B cell (primary cell): ENCODE measurements around the gene ARPC2. TPM values are rescaled to one million over a fixed set of nuclear protein-coding genes. Genes with fewer than 3 reads are reported as not detected.

Source experiments
- ATAC-seq: fragments of 200-7000 bp; cut with Tn5 transposase; one replicate; pipeline ENCODE4 v1.10.0; 2021; ENCODE audit warnings: low read depth, mild to moderate bottlenecking, moderate number of reproducible peaks, moderate library complexity
- CTCF ChIA-PET: fragments of 350-600 bp; sonication (Branson Sonifier 250); formaldehyde crosslinking; loops from one replicate; lab custom pipeline; 2021; ENCODE audit warnings: antibody characterized with exemption, inconsistent platforms; lab: Charles Lee
- POLR2A ChIA-PET: fragments of 350-600 bp; sonication (Branson Sonifier 250); formaldehyde crosslinking; loops from one replicate; lab custom pipeline; 2021; ENCODE audit warnings: antibody characterized with exemption; lab: Charles Lee
- DNase-seq: peaks from one replicate; pipeline ENCODE4 v3.0.0; 2013
- H2AFZ ChIP-seq: 2 replicates; pipeline ENCODE4 v1.6.1; 2012; ENCODE audit warnings: mild to moderate bottlenecking, low read depth, low read length; ENCODE audit not compliant: insufficient read depth, poor library complexity, severe bottlenecking
- H3K27ac ChIP-seq, 2 donors: 1 replicate in 1 of 2; 2 replicates in 1 of 2; pipeline ENCODE4 v1.5.1; 2012 to 2013; ENCODE audit warnings: low read length in 2 of 2, mild to moderate bottlenecking in 2 of 2, moderate library complexity in 1 of 2
- H3K27me3 ChIP-seq, 4 experiments: fragments of 200-600 bp in 1 of 4; sonication (generic) in 1 of 4; replicated peaks in 1 of 4; 1 replicate in 2 of 4; 2 replicates in 2 of 4; pipeline versions ENCODE4 v1.6.1 to v1.7.0; 2013 to 2016; ENCODE audit warnings: low read length in 3 of 4, mild to moderate bottlenecking in 2 of 4, mixed read lengths in 1 of 4, moderate library complexity in 1 of 4; ENCODE audit not compliant: insufficient read depth in 4 of 4, control insufficient read depth in 3 of 4; ENCODE audit errors: control extremely low read depth in 1 of 4
- H3K36me3 ChIP-seq, 2 experiments: replicated peaks in 1 of 2; 1 replicate in 1 of 2; 2 replicates in 1 of 2; pipeline versions ENCODE4 v1.6.1 to v1.7.1; 2013; ENCODE audit warnings: low read length in 1 of 2; ENCODE audit not compliant: insufficient read depth in 2 of 2, control insufficient read depth in 1 of 2; ENCODE audit errors: control extremely low read depth in 1 of 2, extremely low read depth in 1 of 2
- H3K4me1 ChIP-seq, 2 donors: fragments of 200-600 bp in 1 of 2; sonication (generic) in 1 of 2; 1 replicate in 1 of 2; 2 replicates in 1 of 2; pipeline versions ENCODE4 v1.5.1 to v1.6.1; 2013 to 2017; ENCODE audit warnings: low read length in 2 of 2; ENCODE audit not compliant: control insufficient read depth in 2 of 2, insufficient read depth in 2 of 2
- H3K4me2 ChIP-seq: replicated peaks from 2 replicates; pipeline ENCODE3; 2012; ENCODE audit warnings: mild to moderate bottlenecking, low read depth, low read length; ENCODE audit not compliant: poor library complexity, severe bottlenecking
- H3K4me3 ChIP-seq, 5 experiments: fragments of 200-600 bp in 1 of 5; sonication (generic) in 1 of 5; 1 replicate in 3 of 5; 2 replicates in 2 of 5; pipeline versions ENCODE4 v1.5.1 to v1.7.0; 2011 to 2016; ENCODE audit warnings: low read length in 4 of 5, mild to moderate bottlenecking in 4 of 5, low read depth in 2 of 5, control low read depth in 1 of 5, moderate library complexity in 1 of 5; ENCODE audit not compliant: insufficient read depth in 1 of 5; ENCODE audit errors: control extremely low read depth in 1 of 5, extremely low read depth in 1 of 5
- H3K79me2 ChIP-seq: fragments of 200-600 bp; sonication (generic); one replicate; pipeline ENCODE4 v1.6.0; 2016; ENCODE audit warnings: low read length; ENCODE audit not compliant: control insufficient read depth, insufficient read depth
- H3K9ac ChIP-seq: fragments of 200-600 bp; sonication (generic); 2 replicates; pipeline ENCODE4 v1.6.1; 2017; ENCODE audit warnings: mild to moderate bottlenecking, low read length, moderate library complexity
- H3K9me3 ChIP-seq, 3 donors: one replicate each; pipeline versions ENCODE4 v1.6.1 to v1.7.1; 2013; ENCODE audit warnings: low read length in 2 of 3; ENCODE audit not compliant: control insufficient read depth in 2 of 3, insufficient read depth in 1 of 3; ENCODE audit errors: control extremely low read depth in 1 of 3
- H4K20me1 ChIP-seq: 2 replicates; pipeline ENCODE4 v1.6.0; 2012; ENCODE audit warnings: mild to moderate bottlenecking, low read length; ENCODE audit not compliant: insufficient read depth, control insufficient read depth, poor library complexity, severe bottlenecking
- H3K27ac Mint-ChIP-seq: one replicate; pipeline ENCODE4 v1.8.0; 2021; ENCODE audit warnings: mixed read lengths
- H3K27me3 Mint-ChIP-seq: one replicate; pipeline ENCODE4 v1.8.0; 2021; ENCODE audit warnings: mixed read lengths
- H3K4me1 Mint-ChIP-seq: one replicate; pipeline ENCODE4 v1.8.0; 2021; ENCODE audit warnings: mixed read lengths
- H3K4me3 Mint-ChIP-seq: one replicate; pipeline ENCODE4 v1.8.0; 2021; ENCODE audit warnings: mixed read lengths
- H3K9me3 Mint-ChIP-seq: one replicate; pipeline ENCODE4 v1.8.0; 2022; ENCODE audit warnings: mixed read lengths; ENCODE audit not compliant: insufficient read depth
- EZH2 ChIP-seq: IDR thresholded peaks from 2 replicates; pipeline ENCODE4 v1.6.1; 2012; ENCODE audit warnings: borderline replicate concordance, low read depth, mild to moderate bottlenecking, moderate library complexity, low read length; ENCODE audit not compliant: insufficient read depth, poor library complexity, severe bottlenecking
- WGBS: methylation state at CpG from one replicate; pipeline ENCODE4 v1.1.5; 2013; ENCODE audit warnings: missing lambda C conversion rate; ENCODE audit not compliant: insufficient coverage; 5-methylcytosine and 5-hydroxymethylcytosine counted together
- intact Hi-C: fragments of 100-400 bp; cut with micrococcal nuclease; formaldehyde crosslinking; loops from one replicate; pipeline ENCODE4 v1.10.0; 2022
- polyA plus RNA-seq: library from polyadenylated mRNA; depleted of rRNA; stranded (reverse); fragments of >200 nt; gene quantifications from 2 replicates; pipeline ENCODE4 v1.2.3, GENCODE V29; 2012
- total RNA-seq, 2 donors: library from RNA; stranded (reverse); fragments of 120-200 nt in 1 of 2; gene quantifications; 1 replicate in 1 of 2; 2 replicates in 1 of 2; pipeline versions ENCODE4 v1.2.3 to v1.2.4, GENCODE V29; 2013 to 2022
- TF ChIP-seq, protein P1 (sequence below): fragments of 200-600 bp; IDR thresholded peaks from one replicate; pipeline ENCODE4 v1.8.0; 2022; ENCODE audit warnings: antibody characterized with exemption, mild to moderate bottlenecking

The ARPC2 gene
- total and polyA plus RNA-seq, 2 donors (not counting 1 experiment from before 2014, with no cell fraction given), result 314 to 343 TPM

DNA sequence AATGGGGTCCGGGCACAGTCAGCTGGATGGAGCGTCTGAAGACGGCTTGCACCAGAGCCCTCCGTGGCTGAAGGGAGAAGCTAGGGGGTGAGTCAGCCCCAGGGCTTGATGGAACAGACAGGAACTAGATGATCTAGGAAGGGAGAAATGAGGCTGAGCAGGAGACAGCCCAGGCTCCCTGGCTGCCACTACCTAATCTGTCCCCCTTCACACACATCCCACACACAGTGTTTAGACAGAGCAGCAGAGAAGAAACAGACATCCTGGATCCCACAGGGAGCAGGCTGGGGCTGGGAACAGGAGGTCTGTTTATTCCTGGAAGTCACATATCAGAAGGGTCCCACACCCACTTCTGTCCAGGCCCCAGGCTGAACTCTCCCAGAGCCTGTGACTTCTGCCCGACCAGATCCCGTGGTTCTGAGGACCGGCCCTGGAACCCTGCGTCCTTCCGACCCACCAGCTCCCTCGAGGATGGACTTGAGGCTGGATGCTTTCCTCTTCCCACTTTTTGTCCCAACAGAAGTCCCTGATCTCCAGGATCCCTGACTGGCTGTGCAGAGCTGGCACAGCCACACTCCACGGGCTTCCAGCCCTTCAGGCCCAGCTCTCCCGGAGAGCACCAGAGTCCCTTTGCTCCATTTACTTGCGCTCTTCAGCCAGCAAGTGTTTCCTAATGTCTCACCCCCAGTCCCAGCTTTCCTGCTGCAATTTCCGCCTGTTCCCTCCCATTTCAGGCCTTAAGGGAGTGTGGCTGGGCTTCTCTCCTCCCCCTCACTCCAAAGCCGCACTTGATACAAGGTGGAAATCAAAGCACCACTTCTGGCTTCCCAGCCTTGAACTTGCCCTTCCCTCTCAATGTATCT is 42.3 kb downstream of the ARPC2 start:
- H3K4me3 Mint-ChIP-seq, result peak overlapping the region; percentile 20
- Histone ChIP-seq H3K4me3 (no peak overlapping the region), H3K27me3 (no peaks in the 10 kb centered on the region), H3K4me2 (peak overlapping the region; percentile 5), H3K4me1 (peaks cover 48 to 65% of the 10 kb centered on the region in 2 donors), H3K9me3 (no peaks in the 10 kb centered on the region), H2AFZ (no peak overlapping the region), H4K20me1 (peaks cover 22% of the 10 kb centered on the region), H3K9ac (no peak overlapping the region), H3K79me2 (peaks cover 10% of the 10 kb centered on the region), H3K36me3 (peaks cover 1 to 41% of the 10 kb centered on the region in 2 experiments), H3K27ac (peak overlapping the region; percentile 42 to 85)
- ATAC-seq, result no peak
- CTCF ChIA-PET, result interaction anchor here (0.8 to 2.4 kb wide), 5 partner anchors 11 to 97 kb away, joined by 3 to 8 read pairs (median 3); partner anchors contain the start of genes AAMP and PNKD
- no peaks in the 10 kb centered on the region for H3K27me3 Mint-ChIP-seq
- no peaks in the 10 kb centered on the region for H3K9me3 Mint-ChIP-seq
- TF ChIP-seq EZH2, result no peak
- TF ChIP-seq, protein P1, sequence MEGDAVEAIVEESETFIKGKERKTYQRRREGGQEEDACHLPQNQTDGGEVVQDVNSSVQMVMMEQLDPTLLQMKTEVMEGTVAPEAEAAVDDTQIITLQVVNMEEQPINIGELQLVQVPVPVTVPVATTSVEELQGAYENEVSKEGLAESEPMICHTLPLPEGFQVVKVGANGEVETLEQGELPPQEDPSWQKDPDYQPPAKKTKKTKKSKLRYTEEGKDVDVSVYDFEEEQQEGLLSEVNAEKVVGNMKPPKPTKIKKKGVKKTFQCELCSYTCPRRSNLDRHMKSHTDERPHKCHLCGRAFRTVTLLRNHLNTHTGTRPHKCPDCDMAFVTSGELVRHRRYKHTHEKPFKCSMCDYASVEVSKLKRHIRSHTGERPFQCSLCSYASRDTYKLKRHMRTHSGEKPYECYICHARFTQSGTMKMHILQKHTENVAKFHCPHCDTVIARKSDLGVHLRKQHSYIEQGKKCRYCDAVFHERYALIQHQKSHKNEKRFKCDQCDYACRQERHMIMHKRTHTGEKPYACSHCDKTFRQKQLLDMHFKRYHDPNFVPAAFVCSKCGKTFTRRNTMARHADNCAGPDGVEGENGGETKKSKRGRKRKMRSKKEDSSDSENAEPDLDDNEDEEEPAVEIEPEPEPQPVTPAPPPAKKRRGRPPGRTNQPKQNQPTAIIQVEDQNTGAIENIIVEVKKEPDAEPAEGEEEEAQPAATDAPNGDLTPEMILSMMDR, result no peak
- POLR2A ChIA-PET, result interaction anchor here (1.0 kb wide), 1 partner anchor 11 kb away, joined by 4 read pairs; the partner anchor contains the start of genes AAMP and PNKD
- peak overlapping the region; percentile 85 for H3K27ac Mint-ChIP-seq
- peaks cover 66% of the 10 kb centered on the region for H3K4me1 Mint-ChIP-seq
- 86% methylated on average over 12 of the region's 15 CpGs for WGBS
- intact Hi-C loops, result no loop called here
- no peak for DNase-seq

DNA sequence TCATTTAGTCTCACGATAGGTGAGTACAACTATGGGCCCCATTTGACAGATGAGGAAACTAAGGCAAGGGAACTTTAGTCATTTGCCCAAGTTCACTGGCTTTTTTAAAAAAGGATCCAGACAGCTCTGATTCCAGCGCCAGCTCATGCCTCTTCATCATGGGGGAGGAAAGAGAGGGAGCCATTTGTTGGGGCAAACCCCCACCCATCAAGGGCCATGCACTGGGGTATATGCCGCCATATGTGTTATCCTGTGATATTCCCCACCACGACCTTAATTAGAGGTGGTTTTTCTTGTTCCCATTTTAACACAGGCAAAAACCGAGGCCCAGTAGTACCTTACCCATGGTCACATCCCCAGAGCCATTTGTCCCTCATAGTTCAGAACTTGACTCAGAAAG is 43.2 kb downstream of the ARPC2 start:
- Histone ChIP-seq H4K20me1 (peaks cover 26% of the 10 kb centered on the region), H3K79me2 (peaks cover 10% of the 10 kb centered on the region), H3K27ac (peak overlapping the region in 1 of 2 donors; percentile 85), H3K4me1 (peaks cover 48 to 68% of the 10 kb centered on the region in 2 donors), H2AFZ (no peak overlapping the region), H3K4me2 (no peak overlapping the region), H3K27me3 (no peaks in the 10 kb centered on the region), H3K4me3 (no peak overlapping the region), H3K9me3 (no peaks in the 10 kb centered on the region), H3K9ac (no peak overlapping the region), H3K36me3 (peaks cover 1 to 41% of the 10 kb centered on the region in 2 experiments)
- intact Hi-C loops, result no loop called here
- Mint-ChIP-seq H3K27ac (peak overlapping the region; percentile 85), H3K9me3 (no peaks in the 10 kb centered on the region), H3K4me3 (peak overlapping the region; percentile 20), H3K4me1 (peaks cover 66% of the 10 kb centered on the region), H3K27me3 (no peaks in the 10 kb centered on the region)
- POLR2A ChIA-PET, result no interaction called here
- WGBS, result 90% methylated on average over 2 of the region's 5 CpGs
- no peak for TF ChIP-seq EZH2
- TF ChIP-seq, protein P1, result no peak
- ATAC-seq, result no peak
- CTCF ChIA-PET, result interaction anchor here (0.8 to 1.3 kb wide), 4 partner anchors 10 to 96 kb away, joined by 3 read pairs; partner anchors contain the start of genes AAMP and PNKD
- DNase-seq, result no peak
